ENCODE data around the gene ZFP69.

Gene ZFP69

DNA sequence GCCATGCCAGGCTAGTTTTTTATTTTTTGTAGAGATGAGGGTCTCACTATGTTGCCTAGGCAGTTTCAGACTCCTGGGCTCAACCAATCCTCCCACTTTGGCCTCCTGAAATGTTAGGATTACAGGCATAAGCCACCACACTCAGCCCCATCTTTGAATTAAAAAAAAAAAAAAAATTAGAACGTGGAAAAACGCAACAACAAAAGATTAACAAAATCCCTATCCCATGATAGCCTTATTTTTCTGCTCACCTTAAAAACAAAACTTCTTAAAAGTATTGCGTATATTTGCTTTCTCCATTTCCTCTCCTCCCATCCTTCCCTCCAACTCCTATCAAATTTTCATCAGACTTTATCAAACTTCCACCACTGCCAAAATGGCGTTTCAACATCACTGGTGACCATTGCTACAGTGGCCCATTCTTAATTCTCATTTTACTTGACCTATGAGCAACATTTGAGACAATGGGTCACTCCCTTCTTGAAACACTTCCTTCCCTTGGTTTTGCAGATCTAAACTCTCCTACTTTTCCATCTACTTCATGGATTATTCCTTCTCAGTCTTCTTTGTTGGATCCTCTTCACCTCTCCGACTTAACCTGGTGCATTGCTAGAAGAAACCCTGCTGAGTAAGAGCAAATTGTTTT lies 53.8 kb downstream of the ZFP69 start:
- Histone ChIP-seq H3K4me1 (no peaks in the 10 kb centered on the region), H3K4me3 (ENCODE audit: low read depth, low read length) (peak overlapping the region; percentile 80), H3K9me3 (no peaks in the 10 kb centered on the region), H3K27me3 (no peaks in the 10 kb centered on the region), H3K36me3 (no peaks in the 10 kb centered on the region)
- DNase-seq: no peak
- TF ChIP-seq, protein P1, sequence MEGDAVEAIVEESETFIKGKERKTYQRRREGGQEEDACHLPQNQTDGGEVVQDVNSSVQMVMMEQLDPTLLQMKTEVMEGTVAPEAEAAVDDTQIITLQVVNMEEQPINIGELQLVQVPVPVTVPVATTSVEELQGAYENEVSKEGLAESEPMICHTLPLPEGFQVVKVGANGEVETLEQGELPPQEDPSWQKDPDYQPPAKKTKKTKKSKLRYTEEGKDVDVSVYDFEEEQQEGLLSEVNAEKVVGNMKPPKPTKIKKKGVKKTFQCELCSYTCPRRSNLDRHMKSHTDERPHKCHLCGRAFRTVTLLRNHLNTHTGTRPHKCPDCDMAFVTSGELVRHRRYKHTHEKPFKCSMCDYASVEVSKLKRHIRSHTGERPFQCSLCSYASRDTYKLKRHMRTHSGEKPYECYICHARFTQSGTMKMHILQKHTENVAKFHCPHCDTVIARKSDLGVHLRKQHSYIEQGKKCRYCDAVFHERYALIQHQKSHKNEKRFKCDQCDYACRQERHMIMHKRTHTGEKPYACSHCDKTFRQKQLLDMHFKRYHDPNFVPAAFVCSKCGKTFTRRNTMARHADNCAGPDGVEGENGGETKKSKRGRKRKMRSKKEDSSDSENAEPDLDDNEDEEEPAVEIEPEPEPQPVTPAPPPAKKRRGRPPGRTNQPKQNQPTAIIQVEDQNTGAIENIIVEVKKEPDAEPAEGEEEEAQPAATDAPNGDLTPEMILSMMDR (IDR thresholded peaks at IDR 0.05; ENCODE audit: low read depth, low read length): no peak

- Histone ChIP-seq H3K36me3 (no peaks in the 10 kb centered on the region), H3K27me3 (no peaks in the 10 kb centered on the region), H3K4me3 (ENCODE audit: low read depth, low read length) (peak within 1 kb of the TSS; percentile 80), H3K9me3 (no peaks in the 10 kb centered on the region), H3K4me1 (no peaks in the 10 kb centered on the region)
- TF ChIP-seq, protein P1 (IDR thresholded peaks at IDR 0.05; ENCODE audit: low read depth, low read length): no peak
- peak; percentile 76 for DNase-seq
These were observed 54.4 kb downstream of the ZFP69 start, which contains the start of gene ZNF684 for GRCh38 chr1:40531381-40532061. Gene ZNF684, plus strand, starts transcription at chr1:40531637. Its CDS starts 1,530 bp downstream, at chr1:40533167.

- Histone ChIP-seq H3K36me3 (no peaks in the 10 kb centered on the region), H3K9me3 (no peaks in the 10 kb centered on the region), H3K4me1 (no peaks in the 10 kb centered on the region), H3K27me3 (no peaks in the 10 kb centered on the region), H3K4me3 (ENCODE audit: low read depth, low read length) (peak overlapping the region; percentile 80)
- TF ChIP-seq, protein P1 (IDR thresholded peaks at IDR 0.05; ENCODE audit: low read depth, low read length): no peak
- DNase-seq: no peak
These were observed 54.9 kb downstream of the ZFP69 start for GRCh38 chr1:40532062-40532389.

DNA sequence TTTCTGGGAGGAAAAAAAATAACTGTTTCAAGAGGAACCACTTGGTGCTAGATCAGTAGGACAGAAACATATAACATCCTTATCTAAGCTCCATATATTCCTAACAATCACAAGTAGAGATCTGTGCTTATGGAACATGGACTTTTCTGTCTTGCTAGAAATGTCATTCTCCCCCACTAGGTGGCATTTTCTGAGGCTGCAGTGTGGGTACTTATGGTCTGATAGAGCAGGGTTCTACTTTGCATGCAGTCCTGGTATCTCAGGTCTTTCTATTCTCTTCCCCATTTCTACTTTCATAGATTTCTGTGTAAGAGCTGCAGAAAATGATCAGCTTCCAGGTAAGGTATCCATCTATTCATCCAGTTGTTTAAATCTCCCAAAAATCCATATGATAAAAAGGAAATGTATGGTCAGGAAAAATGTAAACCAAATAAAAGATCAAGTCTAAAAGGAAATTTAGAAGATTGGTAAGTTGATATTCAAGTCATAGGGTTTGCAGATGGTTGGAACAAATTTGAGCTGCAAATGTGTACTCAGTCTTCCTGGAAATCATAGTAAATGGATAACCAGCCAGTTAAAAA lies 55.8 kb downstream of the ZFP69 start:
- DNase-seq: peak; percentile 16
- Histone ChIP-seq H3K4me1 (no peaks in the 10 kb centered on the region), H3K4me3 (ENCODE audit: low read depth, low read length) (no peak overlapping the region), H3K9me3 (no peaks in the 10 kb centered on the region), H3K36me3 (no peaks in the 10 kb centered on the region), H3K27me3 (no peaks in the 10 kb centered on the region)
- TF ChIP-seq, protein P1 (IDR thresholded peaks at IDR 0.05; ENCODE audit: low read depth, low read length): peak; percentile 68

DNA sequence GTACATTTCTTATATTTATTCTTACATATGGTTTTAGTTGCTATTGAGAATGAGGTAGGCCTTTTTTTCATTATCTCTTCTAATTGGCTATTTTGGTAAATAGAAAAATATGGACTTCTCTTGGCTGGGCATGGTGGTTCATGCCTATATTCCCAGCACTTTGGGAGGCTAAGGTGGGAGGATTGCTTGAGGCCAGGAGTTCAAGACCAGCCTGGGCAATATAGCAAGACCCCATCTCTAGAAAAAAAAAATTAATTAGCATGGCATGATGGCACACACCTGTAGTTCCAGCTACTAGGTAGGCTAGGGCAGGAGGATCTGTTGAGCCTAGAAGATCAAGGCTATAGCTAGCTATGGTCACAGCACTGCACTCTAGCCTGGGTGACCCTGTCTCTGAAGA lies 57.5 kb downstream of the ZFP69 start:
- TF ChIP-seq, protein P1 (IDR thresholded peaks at IDR 0.05; ENCODE audit: low read depth, low read length): no peak
- no peak for DNase-seq
- Histone ChIP-seq H3K27me3 (no peaks in the 10 kb centered on the region), H3K36me3 (no peaks in the 10 kb centered on the region), H3K4me1 (no peaks in the 10 kb centered on the region), H3K4me3 (ENCODE audit: low read depth, low read length) (no peak overlapping the region), H3K9me3 (no peaks in the 10 kb centered on the region)

DNA sequence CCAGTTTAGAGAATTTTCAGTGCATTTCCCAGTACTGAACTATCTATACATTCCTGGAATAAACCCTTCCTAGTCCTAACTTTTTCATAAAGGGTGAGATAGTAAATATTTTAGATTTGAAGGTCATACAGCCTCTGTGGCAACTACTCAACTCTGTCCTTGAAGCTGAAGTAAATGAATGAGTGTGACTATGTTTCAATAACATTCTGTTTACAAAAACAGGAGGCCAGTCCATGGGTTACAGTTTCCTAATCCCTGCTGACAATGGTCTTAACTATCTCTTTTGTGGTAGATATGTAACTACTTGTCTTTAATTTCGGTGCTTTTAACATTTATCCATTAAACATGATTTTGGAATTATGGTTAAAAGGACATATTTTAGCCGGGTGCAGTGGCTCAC lies 58.6 kb downstream of the ZFP69 start:
- no peak for DNase-seq
- Histone ChIP-seq H3K4me1 (no peaks in the 10 kb centered on the region), H3K36me3 (no peaks in the 10 kb centered on the region), H3K9me3 (no peaks in the 10 kb centered on the region), H3K4me3 (ENCODE audit: low read depth, low read length) (no peak overlapping the region), H3K27me3 (no peaks in the 10 kb centered on the region)
- TF ChIP-seq, protein P1 (IDR thresholded peaks at IDR 0.05; ENCODE audit: low read depth, low read length): no peak

All from BE2C (cell line).